ENCODE data around the gene COMTD1. TPM values are rescaled to one million over a fixed set of nuclear protein-coding genes. Genes with fewer than 3 reads are reported as not detected.

The COMTD1 gene
- total and polyA plus RNA-seq, 2 of the 8 experiments (the other 6 are each of a cell fraction or from before 2014, with no cell fraction given), result 31.9 to 42.4 TPM

- Histone ChIP-seq H3K36me3 (ENCODE audit: control insufficient read depth in 2 of 4, insufficient read depth in 4 of 4, low read length in 3 of 4) (no peaks in the 10 kb centered on the region), H3K4ac (replicated peaks; ENCODE audit: insufficient read length, low read depth, low read length) (no peak overlapping the region), H4K91ac (replicated peaks; ENCODE audit: insufficient read length, low read length) (no peak overlapping the region), H3K9me3 (ENCODE audit: insufficient read depth in 2 of 2, low read depth in 1 of 2, low read length in 1 of 2) (no peaks in the 10 kb centered on the region), H2AFZ (ENCODE audit: low read length) (no peak overlapping the region), H2BK5ac (ENCODE audit: low read depth, low read length) (no peak overlapping the region), H3K4me2 (ENCODE audit: insufficient read depth in 1 of 2, low read depth in 2 of 2, low read length in 2 of 2) (no peak overlapping the region), H4K8ac (ENCODE audit: extremely low read depth, insufficient read depth, low read length) (no peak overlapping the region), H3K14ac (ENCODE audit: insufficient read length) (no peak overlapping the region), H3K18ac (ENCODE audit: extremely low read depth, low read length) (no peak overlapping the region), H3K4me1 (replicated peaks in 1 of 4; ENCODE audit: control insufficient read depth in 3 of 4, insufficient read depth in 4 of 4, low read length in 3 of 4) (peaks cover 0 to 5% (median 2%) of the 10 kb centered on the region in 4 experiments; a peak in 5 of 7 replicates), H2BK12ac (ENCODE audit: low read depth, low read length) (no peak overlapping the region), H3K23ac (ENCODE audit: insufficient read length) (no peak overlapping the region), H2BK15ac (ENCODE audit: low read length) (no peak overlapping the region), H2AK5ac (ENCODE audit: low read depth, low read length) (no peak overlapping the region), H2BK20ac (ENCODE audit: low read length) (no peak overlapping the region), H4K5ac (ENCODE audit: insufficient read length, low read depth, low read length) (no peak overlapping the region), H2BK120ac (replicated peaks; ENCODE audit: low read depth, low read length) (no peak overlapping the region), H4K20me1 (replicated peaks in 1 of 2; ENCODE audit: control insufficient read depth in 1 of 2, insufficient read depth in 2 of 2, low read length in 2 of 2) (no peaks in the 10 kb centered on the region), H3K4me3 (ENCODE audit: extremely low read depth in 1 of 4, insufficient read depth in 2 of 4, low read depth in 3 of 4, low read length in 4 of 4) (no peak overlapping the region), H3K56ac (replicated peaks; ENCODE audit: insufficient read length, low read depth, low read length) (no peak overlapping the region), H3K79me2 (ENCODE audit: control insufficient read depth in 1 of 2, insufficient read depth in 2 of 2, low read length in 2 of 2) (no peaks in the 10 kb centered on the region), H3K23me2 (ENCODE audit: low read depth, low read length) (no peaks in the 10 kb centered on the region; the same call in 1 of the 2 replicates), H3K9ac (replicated peaks in 1 of 4; ENCODE audit: extremely low read depth in 1 of 4, low read depth in 3 of 4, low read length in 3 of 4) (no peak overlapping the region), H3K27me3 (replicated peaks in 1 of 4; ENCODE audit: control insufficient read depth in 3 of 4, extremely low read depth in 1 of 4, insufficient read depth in 3 of 4, low read length in 3 of 4) (no peaks in the 10 kb centered on the region), H3K27ac (ENCODE audit: low read depth, low read length) (no peak overlapping the region), H3K79me1 (ENCODE audit: low read depth, low read length) (no peaks in the 10 kb centered on the region)
- DNase-seq (ENCODE audit: low read depth in 1 of 2, low spot score in 2 of 2) (no peak), FAIRE-seq (no peak)
- CTCF ChIA-PET (ENCODE audit: partially characterized antibody), result interaction anchor here (0.6 to 18.9 kb wide), 9 partner anchors 13 to 353 kb away, joined by 3 to 209 read pairs (median 3); no protein-coding TSS in a partner anchor
- POLR2A ChIA-PET (ENCODE audit: partially characterized antibody), result interaction anchor here (1.0 to 27.6 kb wide), 2 partner anchors 25 to 45 kb away, joined by 3 to 801 read pairs; partner anchors contain the start of gene VDAC2
- 83% methylated on average over 12 of the region's 12 CpGs; no CpG with 5 or more reads in 1 of the 2 experiments for WGBS, 2 experiments (ENCODE audit: extremely low coverage in 1 of 2, insufficient coverage in 1 of 2, insufficient read length in 1 of 2, insufficient replicate concordance in 2 of 2, low coverage in 1 of 2, low lambda C conversion rate in 2 of 2, missing lambda C conversion rate in 1 of 2)
- TF ChIP-seq SAP30 (IDR thresholded peaks at IDR 0.05; ENCODE audit: insufficient read depth, insufficient replicate concordance, low read length) (no peak), FOSL1 (IDR thresholded peaks at IDR 0.05; ENCODE audit: insufficient read depth, low read depth, low read length) (no peak), SRF (IDR thresholded peaks at IDR 0.05; ENCODE audit: low read depth, low read length) (no peak), ATF2 (IDR thresholded peaks at IDR 0.05; ENCODE audit: low read length) (no peak), RBBP5 (IDR thresholded peaks at IDR 0.05; ENCODE audit: borderline replicate concordance, low read depth, low read length) (no peak), MAFK (IDR thresholded peaks at IDR 0.05; ENCODE audit: low read depth, low read length) (no peak), SP1 (IDR thresholded peaks at IDR 0.05; ENCODE audit: low read depth, low read length) (no peak), E2F6 (IDR thresholded peaks at IDR 0.05) (no peak), JUN (IDR thresholded peaks at IDR 0.05; ENCODE audit: low read depth, low read length) (no peak), POLR2A (IDR thresholded peaks at IDR 0.05; ENCODE audit: control extremely low read depth in 1 of 2, low read depth in 2 of 2, low read length in 2 of 2) (no peak)
Observed at GRCh38 chr10:75240329-75241076, 4.7 kb upstream of the COMTD1 start.
